CD4-positive, alpha-beta T cell (primary cell): ENCODE data around the gene DAPK3. TPM values are rescaled to one million over a fixed set of nuclear protein-coding genes. Genes with fewer than 3 reads are reported as not detected.

Experiments used
- ATAC-seq: fragments of 200-7000 bp; cut with Tn5 transposase; one replicate; pipeline ENCODE4 v1.10.0; 2022; ENCODE audit warnings: mild to moderate bottlenecking; ENCODE audit not compliant: poor library complexity
- CTCF ChIA-PET: fragments of 350-600 bp; sonication (Branson Sonifier 250); formaldehyde crosslinking; loops from one replicate; lab custom pipeline; 2021; ENCODE audit warnings: antibody characterized with exemption, inconsistent platforms; lab: Charles Lee
- POLR2A ChIA-PET: fragments of 350-600 bp; sonication (Branson Sonifier 250); formaldehyde crosslinking; loops from one replicate; lab custom pipeline; 2021; ENCODE audit warnings: antibody characterized with exemption, inconsistent platforms; lab: Charles Lee
- DNase-seq, 14 experiments: peaks; one replicate each; pipeline ENCODE4 v3.0.0-alpha.2; 2013 to 2020; ENCODE audit warnings: mixed read lengths in 2 of 14
- H3K27ac ChIP-seq, 2 donors: one replicate each; pipeline versions ENCODE4 v1.5.1 to v1.7.0; 2013; ENCODE audit warnings: low read length in 2 of 2, low read depth in 1 of 2, mild to moderate bottlenecking in 1 of 2
- H3K27me3 ChIP-seq, 2 experiments: 1 replicate in 1 of 2; 2 replicates in 1 of 2; pipeline versions ENCODE4 v1.6.1 to v1.7.0; 2013; ENCODE audit warnings: low read length in 2 of 2, control low read depth in 1 of 2, mild to moderate bottlenecking in 1 of 2, moderate library complexity in 1 of 2; ENCODE audit not compliant: insufficient read depth in 2 of 2, control insufficient read depth in 1 of 2
- H3K36me3 ChIP-seq: one replicate; pipeline ENCODE4 v1.6.1; 2013; ENCODE audit warnings: low read length, control low read depth; ENCODE audit not compliant: insufficient read depth
- H3K4me1 ChIP-seq: one replicate; pipeline ENCODE4 v1.6.1; 2013; ENCODE audit warnings: low read length, control low read depth; ENCODE audit not compliant: insufficient read depth
- H3K4me3 ChIP-seq: one replicate; pipeline ENCODE4 v1.5.1; 2013; ENCODE audit warnings: mild to moderate bottlenecking, low read length, moderate library complexity
- H3K9me3 ChIP-seq, 2 experiments: 1 replicate in 1 of 2; 2 replicates in 1 of 2; pipeline versions ENCODE4 v1.6.1 to v1.7.0; 2013; ENCODE audit warnings: low read length in 2 of 2, mild to moderate bottlenecking in 2 of 2, control low read depth in 1 of 2, moderate library complexity in 1 of 2; ENCODE audit not compliant: control insufficient read depth in 1 of 2, insufficient read depth in 1 of 2
- H3K27ac Mint-ChIP-seq: one replicate; pipeline ENCODE4 v1.8.0; 2020; ENCODE audit warnings: mixed read lengths
- H3K27me3 Mint-ChIP-seq: one replicate; pipeline ENCODE4 v1.8.0; 2021; ENCODE audit warnings: mixed read lengths
- H3K36me3 Mint-ChIP-seq: one replicate; pipeline ENCODE4 v1.8.0; 2021; ENCODE audit warnings: low read depth, mixed read lengths
- H3K4me1 Mint-ChIP-seq: one replicate; pipeline ENCODE4 v1.8.0; 2021; ENCODE audit warnings: low read depth, mixed read lengths
- H3K4me3 Mint-ChIP-seq: one replicate; pipeline ENCODE4 v1.8.0; 2020; ENCODE audit warnings: mild to moderate bottlenecking, mixed read lengths
- H3K9me3 Mint-ChIP-seq: one replicate; pipeline ENCODE4 v1.8.0; 2020; ENCODE audit warnings: mixed read lengths
- CTCF ChIP-seq: fragments of 200-600 bp; IDR thresholded peaks from one replicate; pipeline ENCODE4 v1.8.0; 2022; ENCODE audit warnings: antibody characterized with exemption, mild to moderate bottlenecking
- intact Hi-C, 2 experiments: fragments of 100-400 bp; cut with DNase I in 1 of 2; cut with micrococcal nuclease in 1 of 2; formaldehyde crosslinking; loops; one replicate each; pipeline versions ENCODE4 v1.15.1 to v1.9.0; 2023 to 2025; cut with DNase I, micrococcal nuclease
- polyA plus RNA-seq, 2 donors: library from polyadenylated mRNA; unstranded; fragments of 120-200 nt; gene quantifications; one replicate each; pipeline ENCODE4 v1.2.1, GENCODE V29; 2013
- total RNA-seq, 174 experiments: library from RNA in 2 of 174; stranded (reverse) in 2 of 174; gene quantifications; one replicate each; pipeline ENCODE4 v1.2.3 and lab custom pipeline; 2021 to 2026

Gene DAPK3
- total RNA-seq, result 10 to 100 TPM; 21.1 to 22.9 TPM
- 26.9 TPM for polyA plus RNA-seq (2013, experiment 1 of 2)
- polyA plus RNA-seq (2013, experiment 2 of 2), result 29.3 TPM
- total RNA-seq (lab: John Stamatoyannopoulos, UW), result 10.1 to 42.7 (median 27.5) reads per million in 172 experiments

GRCh38 chr19:3970808-3971598, at the start of gene DAPK3:
DAPK3 (minus strand) TSS chr19:3971099; CDS start chr19:3969735, 1,364 bp downstream.
- ATAC-seq (peak; percentile 91), DNase-seq (peak; percentile 77 to 94 (median 89))
- peaks cover 22% of the 10 kb centered on the region for H3K4me1 Mint-ChIP-seq
- Histone ChIP-seq H3K4me3 (peak within 1 kb of the TSS; percentile 95), H3K27me3 (no peaks in the 10 kb centered on the region), H3K27ac (peak within 1 kb of the TSS; percentile 67 to 76), H3K9me3 (no peaks in the 10 kb centered on the region), H3K4me1 (peaks cover 33% of the 10 kb centered on the region), H3K36me3 (peaks cover 32% of the 10 kb centered on the region)
- TF ChIP-seq CTCF, result no peak
- peaks cover 43% of the 10 kb centered on the region for H3K36me3 Mint-ChIP-seq
- ChIA-PET POLR2A (interaction anchor here (1.0 to 4.6 kb wide), 9 partner anchors 8 to 276 kb away, joined by 3 to 72 read pairs (median 5); partner anchors contain the start of genes EEF2, MRPL54 and YJU2), CTCF (interaction anchor here (1.2 to 4.4 kb wide), 3 partner anchors 15 to 169 kb away, joined by 4 to 29 read pairs (median 8); partner anchors contain the start of gene EEF2)
- H3K4me3 Mint-ChIP-seq, result peak within 1 kb of the TSS; percentile 88
- intact Hi-C loops, result loop anchor here in 1 of 2 experiments (2.0 kb wide), 1 partner anchor 14 kb away; the partner anchor contains the start of gene EEF2
- H3K27me3 Mint-ChIP-seq, result no peaks in the 10 kb centered on the region
- H3K9me3 Mint-ChIP-seq, result no peaks in the 10 kb centered on the region
- peak within 1 kb of the TSS; percentile 84 for H3K27ac Mint-ChIP-seq

DNA sequence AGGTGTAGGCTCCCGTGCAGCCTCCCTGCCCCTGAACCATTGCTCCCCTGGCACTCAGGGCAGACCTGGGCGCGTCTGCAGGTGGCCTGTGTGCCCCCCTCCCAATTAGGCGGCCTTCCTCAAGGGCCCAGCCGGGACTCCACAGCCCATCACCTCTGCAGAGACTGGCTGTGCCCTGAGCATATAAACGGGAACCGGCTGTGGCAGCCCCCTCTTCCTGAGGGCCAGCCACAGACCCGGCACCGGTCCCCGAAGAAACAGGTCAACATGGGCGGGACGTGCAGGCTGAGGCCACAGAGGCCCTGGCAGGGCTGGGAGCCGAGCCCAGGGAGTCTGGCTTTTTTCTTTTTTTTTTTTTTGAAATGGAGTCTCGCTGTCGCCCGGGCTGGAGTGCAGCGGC, 48.7 kb upstream of the DAPK3 start:
- Histone ChIP-seq H3K36me3 (peaks cover 35% of the 10 kb centered on the region), H3K27me3 (no peaks in the 10 kb centered on the region), H3K9me3 (peaks cover 0 to 13% of the 10 kb centered on the region in 2 experiments), H3K27ac (no peak overlapping the region), H3K4me1 (peaks cover 10% of the 10 kb centered on the region), H3K4me3 (no peak overlapping the region)
- no peaks in the 10 kb centered on the region for H3K9me3 Mint-ChIP-seq
- H3K27me3 Mint-ChIP-seq, result no peaks in the 10 kb centered on the region
- POLR2A ChIA-PET, result no interaction called here
- no peak for TF ChIP-seq CTCF
- no peak overlapping the region for H3K4me3 Mint-ChIP-seq
- peak in 1 of 14 experiments; percentile 13 for DNase-seq
- no peak for ATAC-seq
- H3K4me1 Mint-ChIP-seq, result no peaks in the 10 kb centered on the region
- H3K27ac Mint-ChIP-seq, result no peak overlapping the region
- H3K36me3 Mint-ChIP-seq, result peaks cover 40% of the 10 kb centered on the region
- intact Hi-C loops, result no loop called here
- CTCF ChIA-PET, result no interaction called here

DNA sequence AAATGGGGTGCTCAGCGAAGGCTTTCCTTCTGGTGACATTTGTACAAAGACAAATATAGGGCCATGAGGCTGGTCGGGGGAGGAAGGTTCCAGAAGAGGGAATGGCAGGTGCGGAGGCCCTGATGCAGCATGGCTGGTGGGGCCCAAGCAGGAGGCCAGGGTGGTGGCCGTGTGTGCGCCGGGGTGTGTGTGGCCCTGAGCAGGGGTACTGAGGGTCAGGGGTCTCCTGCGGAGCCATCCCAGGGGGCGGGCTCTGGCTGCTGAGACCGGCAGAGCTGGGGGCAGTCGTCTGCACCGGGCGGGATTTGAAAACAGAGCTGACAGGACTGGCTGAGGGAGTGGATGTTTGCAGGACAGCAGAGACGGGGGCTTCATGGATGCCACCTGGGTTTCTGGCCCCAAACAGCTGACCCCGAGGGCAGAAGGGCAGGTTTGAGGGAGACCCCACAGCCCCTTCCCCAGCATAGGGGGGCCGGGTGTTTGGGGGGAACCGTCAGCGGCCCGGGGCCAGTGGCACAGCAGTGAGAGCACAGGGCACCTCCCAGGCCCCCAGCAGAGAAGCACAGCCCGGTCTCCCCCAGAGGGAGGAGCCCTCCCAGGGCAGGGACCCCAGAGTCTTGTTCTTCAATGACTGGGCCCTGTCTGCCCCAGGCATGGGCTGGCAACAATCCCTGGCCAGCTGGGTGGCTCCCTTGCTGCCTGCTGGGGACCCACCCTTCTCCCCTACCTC, 48.0 kb upstream of the DAPK3 start:
- no peaks in the 10 kb centered on the region for H3K9me3 Mint-ChIP-seq
- ChIA-PET CTCF (no interaction called here), POLR2A (no interaction called here)
- ATAC-seq (no peak), DNase-seq (peak in 1 of 14 experiments; percentile 14)
- Histone ChIP-seq H3K27ac (no peak overlapping the region), H3K36me3 (peaks cover 35% of the 10 kb centered on the region), H3K4me3 (no peak overlapping the region), H3K27me3 (no peaks in the 10 kb centered on the region), H3K9me3 (peaks cover 0 to 13% of the 10 kb centered on the region in 2 experiments), H3K4me1 (peaks cover 17% of the 10 kb centered on the region)
- TF ChIP-seq CTCF, result no peak
- intact Hi-C loops, result no loop called here
- H3K4me1 Mint-ChIP-seq, result no peaks in the 10 kb centered on the region
- no peak overlapping the region for H3K4me3 Mint-ChIP-seq
- no peaks in the 10 kb centered on the region for H3K27me3 Mint-ChIP-seq
- H3K27ac Mint-ChIP-seq, result no peak overlapping the region
- H3K36me3 Mint-ChIP-seq, result peaks cover 40% of the 10 kb centered on the region
